ENCODE results near the gene RIN3. TPM values are rescaled to one million over a fixed set of nuclear protein-coding genes. Genes with fewer than 3 reads are reported as not detected.

RIN3 gene
- total and polyA plus RNA-seq, 10 donors, result 17.2 to 117 (median 75.7) TPM

DNA sequence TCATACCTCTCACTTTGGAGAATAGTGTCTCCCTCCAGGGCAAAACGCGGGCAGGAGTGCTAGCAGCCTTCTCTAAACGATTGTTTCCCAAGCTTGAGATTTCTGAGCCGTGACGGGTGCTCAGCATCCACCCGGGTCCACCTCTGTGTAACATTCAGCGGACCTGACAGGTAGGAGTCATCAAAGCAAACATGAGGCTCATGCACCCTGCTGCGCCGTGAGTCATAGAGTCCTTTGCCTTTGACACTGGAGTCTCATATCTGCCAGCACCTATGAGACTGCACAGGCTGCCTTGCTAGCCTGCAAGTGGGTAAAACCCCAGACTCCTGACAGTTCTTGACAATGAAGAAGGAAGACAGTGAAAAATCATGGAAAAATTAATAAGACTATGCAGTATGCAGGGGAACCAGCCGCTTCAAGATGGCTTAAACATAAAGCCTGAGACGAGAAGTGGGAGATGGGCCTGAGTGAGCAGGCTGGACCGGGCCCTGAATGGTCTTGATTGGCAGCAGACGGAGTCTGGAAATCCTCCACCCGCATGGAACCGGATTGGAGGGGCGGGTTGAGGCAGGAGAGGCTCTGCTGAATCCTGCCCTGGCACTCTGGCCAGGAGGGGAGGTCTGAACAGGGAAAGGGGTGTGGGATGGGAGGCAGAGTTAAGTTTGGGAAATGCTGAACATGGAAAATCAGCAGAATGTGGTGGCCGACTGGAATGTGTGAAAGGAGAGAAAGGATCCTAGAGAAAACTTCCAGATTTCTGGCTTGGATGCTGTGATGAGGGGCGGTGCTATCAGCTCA is 180.6 kb downstream of the RIN3 start:
- intact Hi-C loops (cut with DNase I; ENCODE audit: low total_unique reads), result no loop called here
- Histone ChIP-seq H3K27ac (no peak overlapping the region), H3K9me3 (no peaks in the 10 kb centered on the region), H3K4me1 (peaks cover 9 to 74% (median 42%) of the 10 kb centered on the region in 6 donors), H3K27me3 (replicated peaks in 1 of 7) (no peaks in the 10 kb centered on the region), H3K4me3 (no peak overlapping the region), H3K36me3 (peaks cover 0 to 26% (median 9%) of the 10 kb centered on the region in 6 donors)
- peak in 2 of 3 donors; percentile 18 to 56 for TF ChIP-seq POLR2AphosphoS5 (IDR thresholded peaks at IDR 0.05)
- no peak for TF ChIP-seq POLR2A (IDR thresholded peaks at IDR 0.05)
- TF ChIP-seq, protein P1, sequence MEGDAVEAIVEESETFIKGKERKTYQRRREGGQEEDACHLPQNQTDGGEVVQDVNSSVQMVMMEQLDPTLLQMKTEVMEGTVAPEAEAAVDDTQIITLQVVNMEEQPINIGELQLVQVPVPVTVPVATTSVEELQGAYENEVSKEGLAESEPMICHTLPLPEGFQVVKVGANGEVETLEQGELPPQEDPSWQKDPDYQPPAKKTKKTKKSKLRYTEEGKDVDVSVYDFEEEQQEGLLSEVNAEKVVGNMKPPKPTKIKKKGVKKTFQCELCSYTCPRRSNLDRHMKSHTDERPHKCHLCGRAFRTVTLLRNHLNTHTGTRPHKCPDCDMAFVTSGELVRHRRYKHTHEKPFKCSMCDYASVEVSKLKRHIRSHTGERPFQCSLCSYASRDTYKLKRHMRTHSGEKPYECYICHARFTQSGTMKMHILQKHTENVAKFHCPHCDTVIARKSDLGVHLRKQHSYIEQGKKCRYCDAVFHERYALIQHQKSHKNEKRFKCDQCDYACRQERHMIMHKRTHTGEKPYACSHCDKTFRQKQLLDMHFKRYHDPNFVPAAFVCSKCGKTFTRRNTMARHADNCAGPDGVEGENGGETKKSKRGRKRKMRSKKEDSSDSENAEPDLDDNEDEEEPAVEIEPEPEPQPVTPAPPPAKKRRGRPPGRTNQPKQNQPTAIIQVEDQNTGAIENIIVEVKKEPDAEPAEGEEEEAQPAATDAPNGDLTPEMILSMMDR (IDR thresholded peaks at IDR 0.05 in 8 of 11, conservative IDR thresholded peaks at IDR 0.05 in 3 of 11), result no peak
- peak; percentile 67 for DNase-seq
- 78 to 90% (median 87%) methylated on average over 18 of the region's 18 CpGs for WGBS, 5 donors

DNA sequence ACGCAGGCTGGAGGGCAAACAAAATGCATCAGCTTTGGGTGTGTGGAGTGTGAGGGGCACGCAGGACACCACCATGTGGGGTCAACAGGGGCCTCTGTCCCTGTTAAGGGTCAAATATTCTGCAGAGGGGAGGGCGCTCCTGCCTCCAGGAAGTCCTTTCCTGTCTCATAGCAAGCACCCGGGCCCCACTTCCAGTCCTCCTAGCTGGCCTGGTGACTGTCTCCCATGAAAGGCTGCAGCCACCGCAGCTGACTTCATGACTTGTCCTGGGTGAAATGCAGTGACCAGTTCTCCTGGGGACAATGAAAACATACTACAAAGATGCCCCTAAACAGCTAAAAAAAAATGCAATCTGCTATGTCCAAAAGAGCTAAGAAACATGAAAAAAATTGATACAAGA is 181.2 kb downstream of the RIN3 start:
- 59 to 79% (median 72%) methylated on average over 5 of the region's 5 CpGs for WGBS, 5 donors
- Histone ChIP-seq H3K27me3 (replicated peaks in 1 of 7) (no peaks in the 10 kb centered on the region), H3K27ac (no peak overlapping the region), H3K4me3 (no peak overlapping the region), H3K9me3 (no peaks in the 10 kb centered on the region), H3K36me3 (peaks cover 0 to 20% (median 9%) of the 10 kb centered on the region in 6 donors), H3K4me1 (peaks cover 9 to 80% (median 43%) of the 10 kb centered on the region in 6 donors)
- intact Hi-C loops (cut with DNase I; ENCODE audit: low total_unique reads), result no loop called here
- peak; percentile 72 for DNase-seq
- TF ChIP-seq, protein P1 (IDR thresholded peaks at IDR 0.05 in 8 of 11, conservative IDR thresholded peaks at IDR 0.05 in 3 of 11), result no peak
- TF ChIP-seq POLR2AphosphoS5 (IDR thresholded peaks at IDR 0.05) (no peak), POLR2A (IDR thresholded peaks at IDR 0.05) (no peak)

DNA sequence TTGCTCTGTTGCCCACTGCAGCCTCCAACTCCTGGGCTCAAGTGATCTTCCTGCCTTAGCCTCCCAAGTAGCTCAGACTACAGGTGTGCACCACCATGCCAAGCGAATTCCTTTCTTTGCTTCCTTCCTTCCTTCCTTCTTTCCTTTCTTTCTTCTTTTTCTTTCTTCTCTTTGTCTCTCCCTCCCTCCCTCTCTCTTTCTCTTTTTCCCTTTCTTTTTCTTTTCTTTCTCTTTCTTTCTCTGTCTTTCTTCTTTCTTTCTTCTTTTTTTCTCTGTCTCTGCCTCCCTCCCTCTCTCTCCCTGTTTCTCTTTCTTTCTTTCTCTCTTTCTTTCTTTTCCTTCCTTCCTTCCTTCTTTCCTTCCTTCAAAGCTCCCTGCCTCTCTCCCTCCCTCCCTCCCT is 182.0 kb downstream of the RIN3 start:
- H3K9me3 ChIP-seq, result no peaks in the 10 kb centered on the region
- WGBS, 5 donors, result 88 to 100% (median 94%) methylated on average over 1 of the region's 1 CpG
- no peak overlapping the region for H3K4me3 ChIP-seq
- peaks cover 9 to 80% (median 44%) of the 10 kb centered on the region in 6 donors for H3K4me1 ChIP-seq
- no peak overlapping the region for H3K27ac ChIP-seq
- H3K36me3 ChIP-seq, result peaks cover 0 to 13% (median 2%) of the 10 kb centered on the region in 6 donors
- no peak for TF ChIP-seq POLR2AphosphoS5 (IDR thresholded peaks at IDR 0.05)
- no peak for TF ChIP-seq POLR2A (IDR thresholded peaks at IDR 0.05)
- TF ChIP-seq, protein P1 (IDR thresholded peaks at IDR 0.05 in 8 of 11, conservative IDR thresholded peaks at IDR 0.05 in 3 of 11), result no peak
- no peak for DNase-seq
- H3K27me3 ChIP-seq (replicated peaks in 1 of 7), result no peaks in the 10 kb centered on the region
- intact Hi-C loops (cut with DNase I; ENCODE audit: low total_unique reads), result no loop called here

DNA sequence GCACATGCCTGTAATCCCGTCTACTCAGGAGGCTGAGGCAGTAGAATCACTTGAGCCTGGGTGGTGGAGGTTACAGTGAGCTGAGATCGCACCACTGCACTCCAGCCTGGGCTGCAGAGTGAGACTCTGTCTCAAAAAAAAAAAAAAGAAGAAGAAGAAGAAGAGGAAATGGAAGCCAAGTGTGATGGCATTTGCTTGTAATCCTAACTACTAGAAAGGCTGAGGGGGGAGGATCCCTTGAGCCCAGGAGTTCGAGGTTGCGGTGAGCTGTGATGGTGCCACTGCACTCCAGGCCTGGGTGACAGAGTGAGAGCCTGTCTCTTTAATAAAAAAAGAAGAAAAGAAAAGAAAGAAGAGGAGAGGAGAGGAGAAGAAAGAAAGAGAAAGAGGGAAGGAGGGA is 182.8 kb downstream of the RIN3 start:
- Histone ChIP-seq H3K27me3 (replicated peaks in 1 of 7) (no peaks in the 10 kb centered on the region), H3K4me1 (peaks cover 9 to 83% (median 45%) of the 10 kb centered on the region in 6 donors), H3K4me3 (no peak overlapping the region), H3K9me3 (no peaks in the 10 kb centered on the region), H3K27ac (no peak overlapping the region), H3K36me3 (peaks cover 0 to 5% (median 0%) of the 10 kb centered on the region in 6 donors)
- TF ChIP-seq POLR2AphosphoS5 (IDR thresholded peaks at IDR 0.05) (no peak), POLR2A (IDR thresholded peaks at IDR 0.05) (no peak)
- TF ChIP-seq, protein P1 (IDR thresholded peaks at IDR 0.05 in 8 of 11, conservative IDR thresholded peaks at IDR 0.05 in 3 of 11), result no peak
- intact Hi-C loops (cut with DNase I; ENCODE audit: low total_unique reads), result no loop called here
- 48 to 58% (median 56%) methylated on average over 4 of the region's 4 CpGs for WGBS, 5 donors
- peak; percentile 19 for DNase-seq

Data from spleen (tissue), 11 donors.